Measurements from ENCODE around the gene SLC9A3.

SLC9A3 gene

DNA sequence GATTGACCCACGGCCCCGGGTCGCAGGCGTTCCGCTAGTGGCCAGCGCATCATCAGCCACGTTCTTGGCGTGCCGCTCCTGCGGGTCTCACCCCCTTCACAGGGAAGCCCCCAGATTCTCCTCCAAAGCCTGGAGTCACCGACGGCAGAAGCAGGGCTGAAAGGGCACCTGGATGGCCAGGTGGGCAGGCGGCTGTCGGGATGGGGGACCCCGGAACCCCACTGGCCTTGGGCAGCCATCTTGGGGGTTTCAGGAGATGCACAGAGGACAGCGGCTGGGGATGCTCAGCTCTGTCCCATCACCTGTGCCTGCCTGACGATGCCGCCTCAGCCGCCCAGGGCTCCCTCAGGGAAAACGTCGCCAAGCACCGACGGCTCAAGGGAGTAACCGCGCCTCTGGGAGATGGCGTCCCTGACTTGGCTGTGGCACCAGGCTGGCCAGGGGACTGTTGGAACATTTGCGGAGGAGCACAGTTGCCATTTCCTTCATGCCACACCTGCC lies 14.1 kb upstream of the SLC9A3 start:
- no peak for DNase-seq

DNA sequence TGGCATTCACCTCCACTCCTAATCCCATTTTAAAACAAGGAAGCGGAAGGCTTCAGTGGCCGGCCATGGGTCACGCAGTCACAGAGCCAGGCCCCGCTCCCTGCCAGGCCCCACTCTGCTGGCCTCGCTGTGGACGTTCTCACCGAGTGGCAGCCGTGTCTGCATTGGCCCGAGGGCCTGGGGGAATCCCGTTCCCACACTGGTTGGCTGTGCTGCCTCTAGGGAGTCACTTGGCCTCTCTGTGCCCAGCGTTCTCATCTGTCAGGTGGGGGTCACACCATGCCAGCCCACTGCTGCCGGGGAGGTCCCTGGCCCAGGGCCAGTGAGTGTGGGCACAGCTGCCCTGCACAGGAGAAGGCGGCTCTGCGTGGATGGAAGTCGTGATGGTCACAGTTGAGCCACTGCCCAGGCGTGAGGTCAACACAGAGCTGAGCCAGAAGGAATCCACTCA lies 13.4 kb upstream of the SLC9A3 start:
- DNase-seq = no peak

DNA sequence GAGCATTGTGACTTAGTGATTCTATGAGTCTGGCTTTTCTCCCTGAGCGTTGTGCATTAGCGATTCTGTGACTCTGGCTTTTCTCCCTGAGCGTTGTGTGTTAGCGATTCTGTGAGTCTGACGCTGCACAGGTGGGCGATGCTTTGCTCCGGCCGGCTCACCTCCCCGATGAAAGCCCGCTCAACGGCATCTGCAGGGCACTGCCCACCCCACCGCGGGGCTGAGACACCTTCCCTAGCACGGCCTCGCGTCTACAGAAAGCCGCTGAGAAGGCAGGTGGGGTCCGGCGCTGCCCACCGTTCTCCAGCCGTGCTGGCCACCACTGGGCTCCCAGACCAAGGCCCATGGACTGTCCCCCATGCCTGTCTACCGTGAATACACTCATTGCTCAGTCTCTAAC lies 12.8 kb upstream of the SLC9A3 start:
- no peak for DNase-seq

DNA sequence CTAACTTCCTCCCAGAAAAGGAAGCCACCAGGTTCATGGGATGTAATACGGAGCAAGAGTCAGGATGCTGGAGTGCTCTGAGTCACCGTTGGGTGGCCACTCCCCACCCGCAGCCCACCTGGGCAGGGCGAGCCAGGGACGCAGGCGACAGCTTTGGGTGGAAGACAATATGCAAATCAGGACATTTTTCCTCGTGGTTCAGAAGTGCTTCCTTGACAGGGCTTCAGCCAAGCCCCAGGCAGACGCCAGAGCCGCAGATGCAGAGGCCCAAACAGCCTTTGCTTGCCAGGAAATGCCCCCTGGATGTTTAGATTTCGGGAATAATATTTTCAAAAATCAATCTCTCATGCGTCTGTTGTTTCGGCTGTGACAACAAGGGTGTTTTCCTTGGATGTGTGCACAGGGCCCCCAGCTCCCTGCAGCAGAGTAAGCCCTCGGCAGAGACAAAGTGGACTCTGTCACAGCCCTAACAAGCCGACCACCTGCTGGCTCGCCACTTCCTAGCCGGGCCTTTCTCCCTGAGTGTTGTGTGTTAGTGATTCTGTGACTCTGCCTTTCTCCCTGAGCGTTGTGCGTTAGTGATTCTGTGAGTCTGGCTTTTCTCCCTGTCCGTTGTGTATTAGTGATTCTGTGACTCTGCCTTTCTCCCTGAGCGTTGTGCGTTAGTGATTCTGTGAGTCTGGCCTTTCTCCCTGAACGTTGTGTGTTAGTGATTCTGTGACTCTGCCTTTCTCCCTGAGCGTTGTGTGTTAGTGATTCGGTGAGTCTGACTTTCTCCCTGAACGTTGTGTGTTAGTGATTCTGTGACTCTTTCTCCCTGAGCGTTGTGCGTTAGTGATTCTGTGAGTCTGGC lies 11.8 kb upstream of the SLC9A3 start:
- no peak for DNase-seq

DNA sequence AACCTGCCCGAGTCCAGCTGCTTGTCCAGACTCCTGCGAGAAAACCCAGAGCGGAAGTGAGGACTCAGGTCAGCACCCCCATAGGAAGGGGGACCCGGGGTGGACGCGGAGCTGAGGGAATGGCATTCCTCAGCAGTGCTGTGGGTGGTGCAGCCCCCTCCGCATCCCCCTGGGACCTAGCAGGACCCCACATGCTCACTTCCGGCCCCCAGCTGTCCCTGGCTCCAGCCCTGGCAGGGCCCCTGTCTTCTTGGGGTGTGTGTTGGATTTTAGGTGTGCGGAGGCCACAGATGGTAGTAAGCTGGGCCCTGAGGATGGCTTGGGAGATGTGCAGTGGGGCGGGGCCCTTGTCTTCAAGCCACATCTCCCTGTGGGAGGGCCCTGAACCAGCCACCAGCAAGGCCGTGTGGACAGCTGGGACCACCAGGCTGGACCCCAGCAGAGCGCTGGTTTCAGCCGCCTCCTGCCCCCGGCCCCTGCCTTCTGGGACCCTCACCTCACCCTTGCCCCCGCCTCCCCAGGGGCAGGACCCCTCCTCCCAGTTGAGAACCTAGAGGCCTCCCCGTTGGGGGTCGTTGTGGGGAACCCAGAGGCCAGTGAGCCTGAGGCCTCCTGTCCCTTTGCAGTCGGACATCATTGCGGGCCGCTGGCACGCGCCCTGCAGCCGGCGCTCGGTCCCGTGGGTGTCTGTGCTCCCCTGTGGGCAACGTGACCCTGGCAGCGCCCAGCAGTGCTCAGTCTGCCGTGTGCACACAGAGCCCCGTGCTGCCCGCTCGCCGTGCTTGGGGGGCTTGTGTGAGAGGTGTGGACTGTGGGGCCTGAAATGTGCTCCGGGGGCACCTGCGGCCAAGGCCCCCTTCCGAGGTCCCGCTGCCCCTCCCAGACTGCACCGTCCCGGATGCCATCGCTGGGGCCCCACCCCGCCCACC lies 10.8 kb upstream of the SLC9A3 start:
- no peak for DNase-seq

DNA sequence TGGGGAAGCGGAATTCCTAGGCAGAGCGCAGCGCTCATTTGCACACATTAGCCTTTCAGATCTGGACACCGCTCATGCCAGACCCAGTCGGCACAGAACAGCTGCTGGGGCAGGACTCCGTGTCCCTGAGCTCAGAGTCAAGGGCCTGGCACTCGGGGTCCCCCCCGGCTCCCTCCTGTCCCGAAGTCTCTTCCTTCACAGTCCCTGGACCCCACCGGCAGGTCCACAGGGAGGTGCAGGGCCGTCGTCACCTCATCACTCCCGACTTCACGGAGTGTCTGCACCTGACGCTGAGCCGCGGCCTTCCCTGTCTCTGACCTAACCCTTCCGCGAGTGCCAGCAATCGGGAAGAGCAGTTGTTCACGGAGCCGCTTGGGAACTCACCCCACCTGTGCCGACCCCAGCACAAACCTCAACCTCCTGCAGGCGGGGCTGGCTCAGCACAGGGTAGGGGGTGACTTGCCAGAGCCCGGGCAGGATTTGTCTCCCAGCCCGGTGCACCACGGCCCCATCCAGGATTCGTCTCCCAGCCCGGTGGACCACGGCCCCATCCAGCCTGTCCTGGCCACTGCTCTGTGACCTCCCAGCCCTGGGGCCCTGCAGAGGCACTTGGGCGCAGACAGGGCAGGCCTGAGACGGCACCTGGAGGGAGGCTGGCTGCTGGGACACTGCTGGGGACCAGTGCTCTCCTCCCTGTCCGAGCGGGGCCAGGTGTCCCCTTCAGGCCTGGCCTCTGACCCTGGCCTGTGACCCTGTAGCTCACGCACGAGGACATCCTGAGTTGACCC lies 9.9 kb upstream of the SLC9A3 start:
- DNase-seq = no peak

DNA sequence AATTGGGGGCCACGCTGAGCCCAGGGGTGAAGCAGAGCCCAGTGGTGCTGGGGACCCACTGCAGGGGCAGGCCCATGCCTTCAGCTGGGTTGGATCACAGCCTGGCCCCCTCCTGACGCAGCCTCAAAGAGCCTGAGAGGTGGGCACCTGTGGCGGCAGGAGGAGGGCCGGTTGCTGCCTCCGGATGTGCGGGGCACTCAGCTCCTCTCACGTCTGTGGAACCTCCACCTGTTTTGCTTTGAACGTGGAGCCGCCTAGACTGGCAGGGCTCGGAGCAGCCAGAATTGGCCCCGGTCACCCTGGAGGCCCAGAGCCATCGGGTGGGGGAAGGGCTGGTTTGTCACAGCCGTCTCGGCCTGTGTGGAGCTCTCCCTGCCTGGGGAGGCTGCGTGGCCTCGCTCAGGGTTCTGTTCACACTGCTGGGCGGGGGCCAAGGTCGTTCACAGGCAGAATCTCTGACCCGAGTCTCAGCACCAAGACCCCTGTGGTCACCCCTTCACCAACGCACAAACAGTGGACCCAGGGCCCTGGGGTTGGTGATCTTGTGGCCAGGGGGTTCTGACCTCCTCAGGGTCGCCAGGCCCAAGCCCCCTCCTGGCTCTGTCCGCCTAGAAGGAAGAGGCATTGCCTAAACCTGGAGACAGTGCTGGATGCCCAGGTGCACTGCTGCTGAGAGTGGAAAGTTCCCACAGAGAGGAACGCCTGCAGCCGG lies 9.2 kb upstream of the SLC9A3 start:
- DNase-seq = no peak

DNA sequence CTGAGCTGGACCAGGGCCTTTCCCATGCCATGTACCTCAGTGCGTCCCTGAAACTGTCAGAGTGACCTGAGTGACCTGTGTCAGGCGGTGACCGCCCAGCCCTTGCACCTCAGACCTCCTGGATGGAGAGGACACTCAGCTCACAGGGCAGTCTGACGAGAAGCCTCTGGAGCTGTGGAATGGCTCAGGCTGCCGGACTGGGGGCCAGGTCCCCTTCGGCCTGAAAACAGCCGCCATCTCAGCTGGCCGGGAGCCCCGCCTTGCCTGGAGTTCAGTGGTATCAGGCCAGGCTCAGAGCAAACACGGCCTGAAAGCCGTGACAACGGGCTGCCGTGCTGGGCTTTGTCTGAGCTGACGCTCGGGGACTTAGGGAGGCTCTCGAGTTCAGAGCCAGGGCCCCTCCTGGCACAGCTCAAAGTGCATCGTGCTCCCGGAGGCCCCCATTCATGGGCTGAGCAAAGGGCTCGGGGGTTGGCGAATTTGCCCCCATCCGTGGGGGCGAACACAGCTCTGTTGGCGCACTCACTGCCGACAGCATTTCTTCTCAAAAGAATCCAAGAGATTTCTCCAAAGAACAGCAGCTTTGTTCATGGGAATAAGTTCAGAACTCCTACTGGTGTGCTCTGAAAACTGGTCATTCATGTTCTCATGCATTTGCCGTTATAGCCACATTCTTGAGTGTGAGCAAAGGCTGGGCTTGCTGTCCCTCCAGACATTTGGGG lies 8.4 kb upstream of the SLC9A3 start:
- no peak for DNase-seq

DNA sequence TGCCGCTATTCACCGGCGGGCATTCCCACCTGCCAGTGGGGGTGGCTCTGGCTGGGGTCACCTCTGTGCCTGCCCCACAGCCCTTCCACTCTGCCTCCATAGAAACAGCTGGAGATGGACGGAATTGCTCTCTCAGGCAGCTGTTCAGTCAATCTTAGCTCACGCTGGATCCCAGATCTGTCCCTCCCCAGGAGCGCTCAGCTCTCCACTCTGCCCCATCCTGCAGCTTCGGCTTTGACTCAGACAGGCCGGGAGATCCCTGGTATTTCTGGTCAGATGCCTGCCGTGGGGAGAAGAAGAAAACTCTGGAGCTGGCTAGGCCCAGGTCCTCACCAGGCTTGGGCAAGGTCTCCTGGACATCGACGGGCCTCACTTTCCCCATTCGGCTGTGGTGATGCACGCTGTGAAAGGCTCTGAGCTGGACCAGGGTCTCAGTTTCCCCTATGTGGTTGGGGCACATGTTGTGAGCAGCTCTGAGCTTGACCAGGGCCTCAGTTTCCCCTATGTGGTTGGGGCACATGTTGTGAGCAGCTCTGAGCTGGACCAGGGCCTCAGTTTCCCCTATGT lies 7.6 kb upstream of the SLC9A3 start:
- DNase-seq = no peak

DNA sequence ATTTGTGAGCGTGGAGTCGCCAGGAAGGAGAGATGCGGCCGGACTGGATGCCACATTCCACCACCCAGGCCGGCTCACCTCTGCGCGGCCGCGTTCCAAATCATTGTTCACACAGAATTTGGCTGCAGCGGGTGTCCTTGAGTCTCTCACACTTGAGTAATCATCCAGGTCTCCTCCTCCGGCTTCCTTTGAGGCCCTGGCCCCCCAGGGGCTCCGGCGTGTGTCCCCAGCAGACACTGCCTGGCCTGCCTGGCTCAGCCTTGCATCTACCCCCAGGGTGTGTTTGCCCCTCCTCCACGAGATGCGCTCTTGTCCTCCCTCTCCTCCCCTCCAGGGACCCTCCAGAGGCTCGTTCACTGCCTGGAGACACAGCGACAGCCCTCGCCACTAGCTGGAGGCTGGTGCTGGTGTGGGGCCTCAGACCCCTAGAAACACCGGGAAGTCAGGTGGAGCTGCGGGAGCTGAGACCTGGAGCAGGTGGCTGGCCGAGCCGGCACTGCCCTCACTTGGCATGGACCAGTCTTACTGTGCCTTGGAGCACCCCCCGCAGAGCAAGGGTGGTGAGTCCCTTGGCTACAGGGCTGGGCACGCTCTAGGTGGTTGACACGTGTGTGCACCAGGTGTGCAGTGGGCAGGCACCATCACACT lies 7.0 kb upstream of the SLC9A3 start:
- DNase-seq = no peak

DNA sequence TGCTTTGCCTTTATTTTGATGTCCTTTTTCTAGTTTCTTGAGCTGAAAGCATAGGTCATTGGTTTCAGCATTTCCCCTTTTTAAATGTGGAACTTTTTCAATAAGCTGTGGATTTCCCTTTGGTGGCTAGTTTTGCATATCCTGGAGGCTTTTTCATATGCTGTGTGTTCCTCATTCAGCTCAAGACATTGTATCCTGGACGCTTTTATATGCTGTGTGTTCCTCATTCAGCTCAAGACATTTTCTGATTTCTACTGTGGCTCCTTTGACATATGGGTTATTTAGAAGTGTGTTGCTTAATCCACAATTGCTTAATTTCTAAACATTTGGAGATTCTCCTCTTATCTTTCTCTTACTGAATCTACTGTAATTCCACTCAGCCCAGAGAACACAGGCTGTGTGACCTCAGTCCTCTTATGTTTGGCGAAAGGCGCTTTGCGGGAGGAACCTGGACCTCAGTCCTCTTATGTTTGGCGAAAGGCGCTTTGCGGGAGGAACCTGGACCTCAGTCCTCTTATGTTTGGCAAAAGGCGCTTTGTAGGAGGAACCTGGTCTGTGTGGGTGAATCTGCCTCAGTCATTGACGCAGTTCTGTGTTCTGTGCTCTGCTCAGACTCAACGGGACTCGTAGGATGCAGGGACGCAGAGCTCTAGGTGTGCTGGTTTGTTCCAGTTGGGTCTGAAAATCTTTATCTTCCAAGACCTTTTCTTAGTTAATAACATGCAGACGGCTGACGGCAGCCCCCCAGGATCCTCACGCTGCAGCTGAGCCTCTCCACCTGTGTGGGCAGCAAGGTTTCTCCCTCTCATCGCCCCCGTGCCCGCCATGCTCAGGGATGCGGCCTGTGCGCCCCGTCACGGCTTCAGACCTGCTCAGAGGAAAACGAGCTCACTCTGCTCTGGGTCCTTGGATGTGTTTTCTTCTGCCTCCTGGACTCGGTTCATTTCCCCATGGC lies 6.0 kb upstream of the SLC9A3 start:
- DNase-seq = no peak

DNA sequence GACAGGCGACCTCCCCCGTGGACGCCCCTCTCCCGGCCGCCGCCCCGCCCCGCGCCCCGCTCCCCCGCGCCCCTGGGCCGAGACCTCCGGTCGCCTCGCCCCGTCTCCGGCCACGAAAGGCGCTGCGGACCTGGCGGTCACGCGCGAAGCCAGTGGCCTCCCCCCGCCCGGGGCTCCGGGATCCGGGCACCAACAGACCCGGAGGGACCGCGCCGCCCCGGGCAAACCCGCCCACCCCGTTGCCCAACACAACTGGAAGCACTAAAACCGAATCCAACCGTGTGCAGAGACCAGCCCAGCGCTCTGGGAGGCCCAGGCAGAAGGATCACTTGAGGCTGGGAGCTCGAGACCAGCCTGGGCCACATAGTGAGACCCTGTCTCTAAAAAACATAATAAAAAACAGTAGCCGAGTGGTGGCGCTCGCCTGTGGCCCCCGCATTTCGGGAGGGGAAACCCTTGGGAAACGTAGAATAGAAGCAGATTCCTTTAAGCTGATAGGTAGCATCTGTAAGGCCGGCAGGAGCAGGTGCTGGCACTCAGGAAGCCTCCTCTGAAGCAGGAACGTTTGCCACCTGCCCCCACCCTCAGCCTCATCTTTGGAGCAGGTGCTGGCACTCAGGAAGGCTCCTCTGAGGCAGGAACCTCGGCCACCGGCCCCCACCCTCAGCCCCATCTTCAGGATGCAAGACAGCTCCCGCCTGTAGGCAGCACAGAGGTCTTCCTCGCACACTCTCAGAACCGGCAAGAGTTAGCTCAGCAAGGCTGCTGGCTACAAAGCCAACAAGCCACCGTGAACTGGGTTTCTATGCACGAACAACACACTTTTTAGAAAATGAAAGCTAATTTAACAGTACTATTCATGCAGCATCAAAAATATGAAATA lies 4.6 kb upstream of the SLC9A3 start:
- DNase-seq = no peak

DNA sequence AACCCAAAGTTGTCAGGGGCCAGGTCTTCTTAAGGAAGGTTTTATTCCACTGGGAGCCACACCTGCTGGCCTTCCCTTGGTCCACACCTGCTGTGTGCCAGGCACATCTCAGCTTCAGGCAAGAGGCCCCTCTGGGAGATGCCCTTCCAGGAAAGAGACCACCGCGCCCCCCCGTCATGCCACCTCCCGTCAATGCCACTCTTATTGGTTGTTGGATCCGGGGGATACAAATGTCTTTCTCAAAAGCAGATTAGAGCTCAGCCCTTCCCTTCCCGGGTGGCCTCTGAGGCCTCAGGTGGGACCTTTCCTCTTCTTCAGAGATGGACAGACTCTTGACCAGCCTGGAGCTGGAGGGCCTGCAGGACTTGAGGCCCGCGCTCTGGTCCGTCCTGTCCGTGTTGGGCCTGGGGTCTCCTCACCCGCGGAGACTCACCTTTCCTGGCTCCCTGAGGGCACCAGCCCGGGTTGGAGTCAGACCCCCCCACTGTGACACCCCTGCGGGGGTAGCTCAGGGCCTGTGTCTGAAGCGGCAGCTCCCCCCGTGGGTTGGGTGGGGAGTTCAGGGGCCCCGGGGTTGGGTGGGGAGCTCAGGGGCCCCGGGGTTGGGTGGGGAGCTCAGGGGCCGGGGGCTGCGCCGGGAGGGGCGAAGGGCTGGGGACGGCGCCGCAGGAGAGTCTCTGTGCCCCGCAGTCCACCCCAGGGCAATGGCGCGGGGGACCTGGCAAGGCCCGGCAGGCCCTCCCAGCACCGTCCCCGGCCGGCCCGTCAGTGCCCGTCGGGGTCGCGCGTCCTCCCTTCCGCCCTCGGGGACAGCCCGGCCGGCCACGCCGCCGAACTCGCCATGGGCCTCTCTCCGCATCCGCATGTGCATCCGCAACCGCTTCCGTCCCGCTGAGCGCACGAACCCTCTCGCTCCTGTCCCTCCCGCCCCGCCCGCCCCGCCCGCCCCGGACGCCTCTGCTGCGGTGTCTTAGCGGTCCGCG lies 3.7 kb upstream of the SLC9A3 start:
- DNase-seq = no peak

DNA sequence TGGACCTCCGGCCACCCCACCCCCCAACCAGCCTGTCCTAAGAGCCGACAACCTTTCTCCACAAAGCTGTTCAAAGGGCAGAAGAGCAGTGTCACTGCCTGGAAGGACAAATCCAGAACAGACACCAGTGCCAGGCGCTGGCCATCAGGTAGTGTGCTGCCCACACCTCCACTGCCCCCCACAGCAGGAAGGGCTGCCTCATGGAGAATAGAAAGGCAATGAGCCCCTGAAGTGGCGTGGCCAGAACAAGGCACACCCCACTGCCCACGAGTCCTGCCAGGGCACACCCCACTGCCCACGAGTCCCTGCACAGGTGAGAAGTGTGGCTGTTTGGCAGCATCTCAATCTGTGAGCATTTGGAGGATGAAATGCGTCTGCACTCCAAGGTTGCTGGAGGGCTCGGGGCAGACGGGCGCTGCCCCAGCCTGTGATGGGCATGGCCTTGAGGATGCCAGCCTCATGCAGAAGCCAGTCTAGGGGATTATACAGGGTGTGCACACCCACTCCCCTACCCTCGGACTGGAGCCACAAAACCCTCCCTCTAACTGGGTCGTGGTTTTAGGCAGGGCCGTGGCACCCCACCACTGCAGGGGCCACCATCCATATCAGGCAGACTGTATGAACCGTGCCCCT lies 2.3 kb upstream of the SLC9A3 start:
- DNase-seq = no peak

DNA sequence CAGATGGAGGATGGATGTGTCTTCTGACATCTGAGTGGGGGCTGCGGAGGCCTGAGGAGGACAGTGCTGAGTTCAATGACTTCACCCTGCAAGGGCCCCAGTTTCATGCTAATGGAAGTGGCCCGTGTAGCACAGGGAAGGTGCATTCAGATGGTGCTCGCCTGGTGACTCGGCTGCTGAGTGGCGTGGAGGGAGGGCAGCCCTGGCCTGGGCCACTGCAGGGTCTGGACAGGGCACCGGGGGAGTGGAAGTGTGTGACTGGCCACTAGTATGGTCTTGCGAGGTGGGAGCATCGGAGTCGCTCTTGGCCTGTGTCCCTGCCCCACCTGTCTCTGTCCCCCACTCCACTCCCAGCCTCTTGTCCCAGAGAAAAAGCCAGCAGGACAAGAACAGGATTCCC lies 1.7 kb upstream of the SLC9A3 start:
- no peak for DNase-seq

DNA sequence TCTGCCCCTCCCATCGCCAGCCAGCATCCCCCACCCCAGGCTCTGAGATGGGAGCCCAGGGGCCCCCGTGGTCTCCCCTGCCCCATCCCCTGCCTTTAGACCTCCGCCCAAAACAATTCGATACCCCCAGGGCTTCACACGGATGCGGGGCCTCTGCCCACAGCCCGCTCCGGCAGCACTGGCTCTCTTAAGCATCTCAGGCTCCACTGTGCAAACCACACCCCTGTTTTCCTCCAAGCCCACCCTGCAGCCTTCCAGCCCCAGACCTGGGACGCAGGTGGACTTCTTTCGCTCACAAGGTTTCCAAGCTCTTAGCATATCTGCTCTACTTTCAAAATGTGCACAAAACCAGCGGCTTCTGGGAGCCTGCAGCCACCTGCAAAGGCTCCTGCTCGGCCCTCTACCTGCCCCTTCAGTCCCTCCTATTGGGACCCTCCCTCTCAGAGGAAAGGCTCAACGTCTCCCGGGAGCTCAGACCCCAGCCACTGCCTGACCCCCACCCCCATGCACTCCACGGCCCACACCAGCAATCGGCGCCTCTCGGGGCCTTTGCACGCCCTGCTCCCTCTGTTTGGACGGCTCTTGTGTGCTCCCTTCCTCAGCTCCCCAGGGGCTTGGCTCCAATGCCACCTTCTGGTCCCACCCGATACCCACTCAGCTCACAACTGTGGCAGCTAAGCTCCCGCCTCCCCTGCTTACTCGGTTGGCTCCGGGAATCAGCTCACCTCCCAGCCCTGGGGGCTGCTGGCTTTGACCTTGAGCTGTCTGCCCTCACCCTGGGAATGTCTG lies 918 bp upstream of the SLC9A3 start:
- DNase-seq = no peak

Data from stimulated activated CD8-positive, alpha-beta memory T cell treated with anti-CD3 and anti-CD28 coated beads, Interleukin-4, amount 100 ng/mL, for 48 hours (primary cell).